GM19035 (cell line): ENCODE results near the gene RSPH1.
"Not testable (repeated sequence)": the region's sequence is repeated elsewhere in the genome, so short reads cannot be mapped to it uniquely, and the experiment has no call there.

Experiments used
- ATAC-seq: cut with Tn5 transposase; IDR thresholded peaks from one replicate; pipeline ENCODE4 v1.9.1; 2021; ENCODE audit not compliant: unreplicated experiment

The RSPH1 gene

GRCh38 chr21:42489991-42490390 lies 6.0 kb downstream of the RSPH1 start:
- ATAC-seq, result no peak

GRCh38 chr21:42489006-42489563 lies 6.9 kb downstream of the RSPH1 start:
- no peak for ATAC-seq

GRCh38 chr21:42486531-42486930 lies 9.5 kb downstream of the RSPH1 start:
- no peak for ATAC-seq

- no peak for ATAC-seq
Observed at GRCh38 chr21:42486072-42486471, 10.0 kb downstream of the RSPH1 start.

GRCh38 chr21:42484966-42485365 lies 11.1 kb downstream of the RSPH1 start:
- ATAC-seq, result no peak

GRCh38 chr21:42481169-42481568 lies 14.9 kb downstream of the RSPH1 start:
- ATAC-seq, result no peak

GRCh38 chr21:42480736-42481135 lies 15.3 kb downstream of the RSPH1 start:
- no peak for ATAC-seq

- no peak for ATAC-seq
Observed at GRCh38 chr21:42479582-42479981, 16.4 kb downstream of the RSPH1 start.

- no peak for ATAC-seq
Observed at GRCh38 chr21:42478504-42478903, 17.5 kb downstream of the RSPH1 start.

GRCh38 chr21:42476388-42477331 lies 19.4 kb downstream of the RSPH1 start:
- ATAC-seq, result no peak

- ATAC-seq, result no peak
Observed at GRCh38 chr21:42475526-42476387, 20.3 kb downstream of the RSPH1 start.

GRCh38 chr21:42475036-42475435 lies 21.0 kb downstream of the RSPH1 start:
- ATAC-seq, result no peak

- ATAC-seq, result no peak
Observed at GRCh38 chr21:42474043-42474831, 21.8 kb downstream of the RSPH1 start.

- no peak for ATAC-seq
Observed at GRCh38 chr21:42473498-42474042, 22.5 kb downstream of the RSPH1 start.

- ATAC-seq, result no peak
Observed at GRCh38 chr21:42472521-42472920, 23.5 kb downstream of the RSPH1 start.

GRCh38 chr21:42471716-42472330 lies 24.2 kb downstream of the RSPH1 start:
- no peak for ATAC-seq

- ATAC-seq, result no peak
Observed at GRCh38 chr21:42471206-42471605, 24.8 kb downstream of the RSPH1 start.

GRCh38 chr21:42469726-42470125 lies 26.3 kb downstream of the RSPH1 start:
- ATAC-seq, result not testable (repeated sequence)

GRCh38 chr21:42469272-42469671 lies 26.8 kb downstream of the RSPH1 start:
- no peak for ATAC-seq
